PC-3 (cell line): ENCODE results near the gene SYNGR4.

Experiments used
- EZH2phosphoT487 ChIP-seq: fragments of 300-600 bp; sonication (generic); IDR thresholded peaks from 2 replicates; pipeline ENCODE4 v1.6.1; 2018; ENCODE audit warnings: mild to moderate bottlenecking, antibody characterized with exemption, low read length, borderline replicate concordance
- TF ChIP-seq, protein P1 (sequence below): fragments of 300-600 bp; sonication (generic); conservative IDR thresholded peaks from 2 replicates; pipeline ENCODE4 v1.5.1; 2017; ENCODE audit warnings: antibody characterized with exemption, low read depth, mild to moderate bottlenecking, low read length

DNA sequence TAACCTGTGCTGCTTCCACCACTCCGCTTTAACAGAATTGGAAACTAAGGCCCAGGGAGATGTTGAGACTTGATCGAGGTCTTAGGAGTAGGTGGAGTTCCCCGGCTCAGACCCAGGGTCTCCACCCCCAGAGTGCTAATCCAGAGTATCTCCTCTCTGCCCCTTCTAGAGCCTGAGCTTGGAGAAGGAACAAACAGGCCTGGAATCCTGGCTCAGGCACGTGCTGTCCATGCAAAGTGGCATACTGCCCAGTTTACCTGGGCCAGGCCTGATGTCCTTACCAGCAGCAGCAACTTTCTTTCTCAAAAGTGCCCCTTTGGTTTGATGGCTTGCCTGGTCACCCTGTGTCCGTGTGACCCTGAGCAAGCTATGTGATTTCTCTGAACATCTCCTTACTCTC, 3.7 kb downstream of the SYNGR4 start:
- TF ChIP-seq, protein P1, sequence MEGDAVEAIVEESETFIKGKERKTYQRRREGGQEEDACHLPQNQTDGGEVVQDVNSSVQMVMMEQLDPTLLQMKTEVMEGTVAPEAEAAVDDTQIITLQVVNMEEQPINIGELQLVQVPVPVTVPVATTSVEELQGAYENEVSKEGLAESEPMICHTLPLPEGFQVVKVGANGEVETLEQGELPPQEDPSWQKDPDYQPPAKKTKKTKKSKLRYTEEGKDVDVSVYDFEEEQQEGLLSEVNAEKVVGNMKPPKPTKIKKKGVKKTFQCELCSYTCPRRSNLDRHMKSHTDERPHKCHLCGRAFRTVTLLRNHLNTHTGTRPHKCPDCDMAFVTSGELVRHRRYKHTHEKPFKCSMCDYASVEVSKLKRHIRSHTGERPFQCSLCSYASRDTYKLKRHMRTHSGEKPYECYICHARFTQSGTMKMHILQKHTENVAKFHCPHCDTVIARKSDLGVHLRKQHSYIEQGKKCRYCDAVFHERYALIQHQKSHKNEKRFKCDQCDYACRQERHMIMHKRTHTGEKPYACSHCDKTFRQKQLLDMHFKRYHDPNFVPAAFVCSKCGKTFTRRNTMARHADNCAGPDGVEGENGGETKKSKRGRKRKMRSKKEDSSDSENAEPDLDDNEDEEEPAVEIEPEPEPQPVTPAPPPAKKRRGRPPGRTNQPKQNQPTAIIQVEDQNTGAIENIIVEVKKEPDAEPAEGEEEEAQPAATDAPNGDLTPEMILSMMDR = no peak
- TF ChIP-seq EZH2phosphoT487 = no peak
